H1 (cell line): ENCODE results near the gene BCL2L12. TPM values are rescaled to one million over a fixed set of nuclear protein-coding genes. Genes with fewer than 3 reads are reported as not detected.
A peak's percentile ranks its signal among the peaks of the same experiment; 100 is the strongest.

Experiments used
- CBX8 ChIP-seq: fragments of 300-800, 300-1000 bp; sonication (generic); IDR thresholded peaks from 2 replicates; pipeline ENCODE4 v1.7.1; 2016; ENCODE audit warnings: low read depth, low read length, borderline replicate concordance
- EGR1 ChIP-seq: IDR thresholded peaks from 2 replicates; pipeline ENCODE4 v1.6.1; 2011; ENCODE audit warnings: low read depth, low read length, borderline replicate concordance
- GTF2F1 ChIP-seq: IDR thresholded peaks from 2 replicates; pipeline ENCODE4 v1.6.1; 2012; ENCODE audit warnings: low read depth, low read length, improper control_type of control experiment, borderline replicate concordance
- HDAC2 ChIP-seq, 2 experiments: fragments of 300-600 bp in 1 of 2; sonication (generic) in 1 of 2; IDR thresholded peaks; 2 replicates each; pipeline ENCODE4 v1.6.1; 2011 to 2012; ENCODE audit warnings: low read depth in 2 of 2, low read length in 2 of 2, mild to moderate bottlenecking in 2 of 2, moderate library complexity in 2 of 2, borderline replicate concordance in 1 of 2, inconsistent platforms in 1 of 2
- SP1 ChIP-seq: IDR thresholded peaks from 2 replicates; pipeline ENCODE4 v1.6.1; 2011; ENCODE audit warnings: low read depth, low read length
- SP2 ChIP-seq: IDR thresholded peaks from 2 replicates; pipeline ENCODE4 v1.6.1; 2012; ENCODE audit warnings: mild to moderate bottlenecking, low read length, inconsistent platforms
- TAF7 ChIP-seq: optimal IDR thresholded peaks from 2 replicates; pipeline ENCODE3; 2011; ENCODE audit warnings: low read depth, mild to moderate bottlenecking, inconsistent platforms, low read length, moderate library complexity, borderline replicate concordance
- TEAD4 ChIP-seq: IDR thresholded peaks from 2 replicates; pipeline ENCODE4 v1.6.1; 2012; ENCODE audit warnings: low read depth, low read length, inconsistent platforms, mixed read lengths
- polyA plus RNA-seq, 7 experiments: library from polyadenylated mRNA; depleted of rRNA in 3 of 7; stranded (reverse) in 5 of 7; unstranded in 2 of 7; fragments of >200 nt in 5 of 7; fragments of 200-250 nt in 2 of 7; gene quantifications; 1 replicate in 5 of 7; 2 replicates in 1 of 7; 4 replicates in 1 of 7; pipeline versions ENCODE4 v1.2.1 to v1.2.3, GENCODE V29; 2011 to 2013; ENCODE audit warnings: missing spikeins in 2 of 7, mixed read lengths in 2 of 7
- total RNA-seq: library from RNA; stranded (reverse); fragmentation: NEBNext Ultra II Directional; extraction: Animal tissue kit (Norgen Biotek cat#: 25700); gene quantifications from 2 replicates; pipeline ENCODE4 v1.2.1, GENCODE V29; 2021
- TF ChIP-seq, protein P1 (sequence below): fragments of 300-600 bp; sonication (generic); IDR thresholded peaks from 2 replicates; pipeline ENCODE4 v1.7.1; 2012; ENCODE audit warnings: low read length, moderate library complexity, mild to moderate bottlenecking, inconsistent platforms; ENCODE audit not compliant: insufficient replicate concordance
- TF ChIP-seq, protein P2 (sequence below): IDR thresholded peaks from 2 replicates; pipeline ENCODE4 v1.6.1; 2012; ENCODE audit warnings: inconsistent platforms

Gene BCL2L12
- total and polyA plus RNA-seq, 2 of the 8 experiments (the other 6 are each of a cell fraction or from before 2014, with no cell fraction given), result 126 to 209 TPM

DNA sequence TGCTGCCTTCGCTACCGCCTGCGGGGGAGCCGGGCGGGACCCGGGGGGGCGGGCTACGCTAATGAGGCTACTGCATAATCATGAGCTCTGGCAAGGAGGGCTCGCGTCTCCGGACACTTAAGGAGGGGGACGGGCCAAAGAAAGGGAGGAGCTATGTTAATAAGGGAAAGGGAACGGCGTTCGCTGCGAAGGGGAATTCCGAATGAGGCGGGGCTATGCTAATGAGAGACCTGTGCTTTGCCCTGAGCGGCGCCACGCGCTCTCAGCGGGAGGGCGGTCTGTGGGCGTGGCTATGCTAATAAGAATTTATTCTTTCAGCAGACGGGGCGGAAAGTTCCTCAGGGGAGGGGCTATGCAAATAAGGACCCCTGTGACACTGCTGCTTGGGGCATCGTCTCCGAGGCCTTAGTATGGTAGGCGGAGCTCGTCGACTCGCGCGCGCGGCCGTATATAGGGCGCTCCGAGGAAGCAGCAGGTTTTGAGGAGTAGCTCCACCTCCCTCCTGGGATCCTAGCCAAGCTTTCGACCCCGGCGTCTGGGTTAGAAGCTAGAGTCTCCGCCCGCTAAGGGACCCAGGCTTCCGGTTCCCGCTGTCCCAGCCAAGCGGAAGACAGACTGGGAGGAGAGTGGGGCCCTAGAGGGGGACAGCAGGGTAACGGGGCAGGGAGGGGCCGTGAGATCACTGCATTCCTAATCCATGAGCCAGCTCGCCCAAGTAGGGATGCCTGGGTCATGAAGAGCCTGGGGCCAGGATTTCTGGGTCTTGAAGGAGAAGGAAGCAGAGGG is 25.4 kb upstream of the BCL2L12 start, which contains the start of gene RRAS (continued):
- TF ChIP-seq, protein P1, sequence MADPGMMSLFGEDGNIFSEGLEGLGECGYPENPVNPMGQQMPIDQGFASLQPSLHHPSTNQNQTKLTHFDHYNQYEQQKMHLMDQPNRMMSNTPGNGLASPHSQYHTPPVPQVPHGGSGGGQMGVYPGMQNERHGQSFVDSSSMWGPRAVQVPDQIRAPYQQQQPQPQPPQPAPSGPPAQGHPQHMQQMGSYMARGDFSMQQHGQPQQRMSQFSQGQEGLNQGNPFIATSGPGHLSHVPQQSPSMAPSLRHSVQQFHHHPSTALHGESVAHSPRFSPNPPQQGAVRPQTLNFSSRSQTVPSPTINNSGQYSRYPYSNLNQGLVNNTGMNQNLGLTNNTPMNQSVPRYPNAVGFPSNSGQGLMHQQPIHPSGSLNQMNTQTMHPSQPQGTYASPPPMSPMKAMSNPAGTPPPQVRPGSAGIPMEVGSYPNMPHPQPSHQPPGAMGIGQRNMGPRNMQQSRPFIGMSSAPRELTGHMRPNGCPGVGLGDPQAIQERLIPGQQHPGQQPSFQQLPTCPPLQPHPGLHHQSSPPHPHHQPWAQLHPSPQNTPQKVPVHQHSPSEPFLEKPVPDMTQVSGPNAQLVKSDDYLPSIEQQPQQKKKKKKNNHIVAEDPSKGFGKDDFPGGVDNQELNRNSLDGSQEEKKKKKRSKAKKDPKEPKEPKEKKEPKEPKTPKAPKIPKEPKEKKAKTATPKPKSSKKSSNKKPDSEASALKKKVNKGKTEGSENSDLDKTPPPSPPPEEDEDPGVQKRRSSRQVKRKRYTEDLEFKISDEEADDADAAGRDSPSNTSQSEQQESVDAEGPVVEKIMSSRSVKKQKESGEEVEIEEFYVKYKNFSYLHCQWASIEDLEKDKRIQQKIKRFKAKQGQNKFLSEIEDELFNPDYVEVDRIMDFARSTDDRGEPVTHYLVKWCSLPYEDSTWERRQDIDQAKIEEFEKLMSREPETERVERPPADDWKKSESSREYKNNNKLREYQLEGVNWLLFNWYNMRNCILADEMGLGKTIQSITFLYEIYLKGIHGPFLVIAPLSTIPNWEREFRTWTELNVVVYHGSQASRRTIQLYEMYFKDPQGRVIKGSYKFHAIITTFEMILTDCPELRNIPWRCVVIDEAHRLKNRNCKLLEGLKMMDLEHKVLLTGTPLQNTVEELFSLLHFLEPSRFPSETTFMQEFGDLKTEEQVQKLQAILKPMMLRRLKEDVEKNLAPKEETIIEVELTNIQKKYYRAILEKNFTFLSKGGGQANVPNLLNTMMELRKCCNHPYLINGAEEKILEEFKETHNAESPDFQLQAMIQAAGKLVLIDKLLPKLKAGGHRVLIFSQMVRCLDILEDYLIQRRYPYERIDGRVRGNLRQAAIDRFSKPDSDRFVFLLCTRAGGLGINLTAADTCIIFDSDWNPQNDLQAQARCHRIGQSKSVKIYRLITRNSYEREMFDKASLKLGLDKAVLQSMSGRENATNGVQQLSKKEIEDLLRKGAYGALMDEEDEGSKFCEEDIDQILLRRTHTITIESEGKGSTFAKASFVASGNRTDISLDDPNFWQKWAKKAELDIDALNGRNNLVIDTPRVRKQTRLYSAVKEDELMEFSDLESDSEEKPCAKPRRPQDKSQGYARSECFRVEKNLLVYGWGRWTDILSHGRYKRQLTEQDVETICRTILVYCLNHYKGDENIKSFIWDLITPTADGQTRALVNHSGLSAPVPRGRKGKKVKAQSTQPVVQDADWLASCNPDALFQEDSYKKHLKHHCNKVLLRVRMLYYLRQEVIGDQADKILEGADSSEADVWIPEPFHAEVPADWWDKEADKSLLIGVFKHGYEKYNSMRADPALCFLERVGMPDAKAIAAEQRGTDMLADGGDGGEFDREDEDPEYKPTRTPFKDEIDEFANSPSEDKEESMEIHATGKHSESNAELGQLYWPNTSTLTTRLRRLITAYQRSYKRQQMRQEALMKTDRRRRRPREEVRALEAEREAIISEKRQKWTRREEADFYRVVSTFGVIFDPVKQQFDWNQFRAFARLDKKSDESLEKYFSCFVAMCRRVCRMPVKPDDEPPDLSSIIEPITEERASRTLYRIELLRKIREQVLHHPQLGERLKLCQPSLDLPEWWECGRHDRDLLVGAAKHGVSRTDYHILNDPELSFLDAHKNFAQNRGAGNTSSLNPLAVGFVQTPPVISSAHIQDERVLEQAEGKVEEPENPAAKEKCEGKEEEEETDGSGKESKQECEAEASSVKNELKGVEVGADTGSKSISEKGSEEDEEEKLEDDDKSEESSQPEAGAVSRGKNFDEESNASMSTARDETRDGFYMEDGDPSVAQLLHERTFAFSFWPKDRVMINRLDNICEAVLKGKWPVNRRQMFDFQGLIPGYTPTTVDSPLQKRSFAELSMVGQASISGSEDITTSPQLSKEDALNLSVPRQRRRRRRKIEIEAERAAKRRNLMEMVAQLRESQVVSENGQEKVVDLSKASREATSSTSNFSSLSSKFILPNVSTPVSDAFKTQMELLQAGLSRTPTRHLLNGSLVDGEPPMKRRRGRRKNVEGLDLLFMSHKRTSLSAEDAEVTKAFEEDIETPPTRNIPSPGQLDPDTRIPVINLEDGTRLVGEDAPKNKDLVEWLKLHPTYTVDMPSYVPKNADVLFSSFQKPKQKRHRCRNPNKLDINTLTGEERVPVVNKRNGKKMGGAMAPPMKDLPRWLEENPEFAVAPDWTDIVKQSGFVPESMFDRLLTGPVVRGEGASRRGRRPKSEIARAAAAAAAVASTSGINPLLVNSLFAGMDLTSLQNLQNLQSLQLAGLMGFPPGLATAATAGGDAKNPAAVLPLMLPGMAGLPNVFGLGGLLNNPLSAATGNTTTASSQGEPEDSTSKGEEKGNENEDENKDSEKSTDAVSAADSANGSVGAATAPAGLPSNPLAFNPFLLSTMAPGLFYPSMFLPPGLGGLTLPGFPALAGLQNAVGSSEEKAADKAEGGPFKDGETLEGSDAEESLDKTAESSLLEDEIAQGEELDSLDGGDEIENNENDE, result no peak
- TF ChIP-seq SP2, result no peak
- peak; percentile 76 for TF ChIP-seq SP1
- no peak; the same call in 1 of the 2 replicates for TF ChIP-seq GTF2F1
- TF ChIP-seq, protein P2, sequence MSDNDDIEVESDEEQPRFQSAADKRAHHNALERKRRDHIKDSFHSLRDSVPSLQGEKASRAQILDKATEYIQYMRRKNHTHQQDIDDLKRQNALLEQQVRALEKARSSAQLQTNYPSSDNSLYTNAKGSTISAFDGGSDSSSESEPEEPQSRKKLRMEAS, result peak; percentile 79
- TF ChIP-seq CBX8, result no peak
- no peak for TF ChIP-seq TAF7
- peak; percentile 58; the same call in 1 of the 2 replicates for TF ChIP-seq TEAD4
- TF ChIP-seq HDAC2 (IDR thresholded peaks at IDR 0.05; ENCODE audit: borderline replicate concordance in 1 of 2, low read depth in 2 of 2, low read length in 2 of 2), result peak in 1 of 2 experiments; percentile 79; a peak in 1 of 4 replicates
- TF ChIP-seq EGR1, result no peak
